HepG2 (cell line): Measurements from ENCODE around the gene PPAN. TPM values are rescaled to one million over a fixed set of nuclear protein-coding genes. Genes with fewer than 3 reads are reported as not detected.

ENCODE experiments used
- BCL6 ChIP-seq: IDR thresholded peaks from 2 replicates; pipeline ENCODE4 v1.6.1; 2016; ENCODE audit warnings: missing genetic modification reagents, missing compliant biosample characterization
- CEBPB ChIP-seq: IDR thresholded peaks from 2 replicates; pipeline ENCODE4 v1.6.1; 2011; ENCODE audit warnings: low read depth, low read length, improper control_type of control experiment, borderline replicate concordance
- KAT2B ChIP-seq: fragments of 150-350 bp; IDR thresholded peaks from 2 replicates; pipeline ENCODE4 v1.6.1; 2014; ENCODE audit warnings: low read depth, low read length, borderline replicate concordance
- KDM5A ChIP-seq: fragments of 200-600 bp; sonication (generic); IDR thresholded peaks from 2 replicates; pipeline ENCODE4 v1.7.0; 2018; ENCODE audit warnings: antibody characterized with exemption, mild to moderate bottlenecking, low read length, borderline replicate concordance
- KLF13 ChIP-seq: sonication (generic); formaldehyde crosslinking; IDR thresholded peaks from 2 replicates; pipeline ENCODE4 v1.4.0; 2020; ENCODE audit warnings: mild to moderate bottlenecking, missing genetic modification reagents
- MAFK ChIP-seq, 2 experiments: IDR thresholded peaks in 1 of 2; conservative IDR thresholded peaks in 1 of 2; 2 replicates each; pipeline ENCODE4 v1.6.1; 2011; ENCODE audit warnings: improper control_type of control experiment in 2 of 2, low read length in 2 of 2
- MED1 ChIP-seq: sonication (generic); formaldehyde crosslinking; IDR thresholded peaks from 2 replicates; pipeline ENCODE4 v1.4.0; 2020; ENCODE audit warnings: missing genetic modification reagents
- PITX1 ChIP-seq: sonication (generic); formaldehyde crosslinking; IDR thresholded peaks from 2 replicates; pipeline ENCODE4 v1.5.1; 2020; ENCODE audit warnings: mild to moderate bottlenecking, missing genetic modification reagents
- SP1 ChIP-seq, 2 experiments: fragments of 450-650 bp in 1 of 2; sonication (generic) in 1 of 2; formaldehyde crosslinking in 1 of 2; IDR thresholded peaks; 2 replicates each; pipeline versions ENCODE4 v1.4.0 to v1.6.1; 2016 to 2020; ENCODE audit warnings: missing genetic modification reagents in 1 of 2
- YEATS2 ChIP-seq: sonication (generic); formaldehyde crosslinking; IDR thresholded peaks from 2 replicates; pipeline ENCODE4 v1.4.0; 2020; ENCODE audit warnings: missing genetic modification reagents, borderline replicate concordance
- ZNF564 ChIP-seq: sonication (generic); formaldehyde crosslinking; IDR thresholded peaks from 2 replicates; pipeline ENCODE4 v1.8.1; 2023; ENCODE audit warnings: mild to moderate bottlenecking, missing genetic modification reagents
- ZNF670 ChIP-seq: sonication (generic); formaldehyde crosslinking; IDR thresholded peaks from 2 replicates; pipeline ENCODE4 v1.8.0; 2022; ENCODE audit warnings: mild to moderate bottlenecking, missing genetic modification reagents, borderline replicate concordance
- ZSCAN22 ChIP-seq: sonication (generic); formaldehyde crosslinking; IDR thresholded peaks from 2 replicates; pipeline ENCODE4 v1.4.0; 2020; ENCODE audit warnings: mild to moderate bottlenecking, missing genetic modification reagents
- polyA plus RNA-seq, 8 experiments: library from polyadenylated mRNA; depleted of rRNA in 3 of 8; stranded (reverse) in 7 of 8; unstranded in 1 of 8; fragments of >200 nt; fragmentation: Illumina TruSeq in 4 of 8; extraction: Trizol in 4 of 8; gene quantifications; 2 replicates each; pipeline versions ENCODE4 v1.2.1 to v1.2.3, GENCODE V29; 2011 to 2016; ENCODE audit warnings: low read depth in 4 of 8, missing spikeins in 1 of 8, mixed read lengths in 1 of 8; ENCODE audit not compliant: insufficient read depth in 1 of 8
- total RNA-seq, 5 experiments: library from RNA; depleted of rRNA; stranded (reverse); fragments of >200 nt; fragmentation: Illumina TruSeq; extraction: Trizol; gene quantifications; 2 replicates each; pipeline ENCODE4 v1.2.3, GENCODE V29; 2016; ENCODE audit warnings: low read depth in 1 of 5
- TF ChIP-seq, protein P1 (sequence below): sonication (generic); formaldehyde crosslinking; IDR thresholded peaks from 2 replicates; pipeline ENCODE4 v1.4.0; 2020; ENCODE audit warnings: mild to moderate bottlenecking, missing genetic modification reagents, borderline replicate concordance
- TF ChIP-seq, protein P2 (sequence below): sonication (generic); formaldehyde crosslinking; IDR thresholded peaks from 2 replicates; pipeline ENCODE4 v1.8.1; 2023; ENCODE audit warnings: mild to moderate bottlenecking, inconsistent platforms, moderate library complexity, missing genetic modification reagents, borderline replicate concordance
- TF ChIP-seq, protein P3 (sequence below), 2 experiments: sonication (generic) in 1 of 2; formaldehyde crosslinking in 1 of 2; IDR thresholded peaks; 2 replicates each; pipeline versions ENCODE4 v1.4.0 to v1.6.1; 2016 to 2020; ENCODE audit warnings: borderline replicate concordance in 1 of 2, low read depth in 1 of 2, mild to moderate bottlenecking in 1 of 2, missing genetic modification reagents in 1 of 2
- TF ChIP-seq, protein P4 (sequence below): sonication (generic); formaldehyde crosslinking; IDR thresholded peaks from 2 replicates; pipeline ENCODE4 v1.8.0; 2022; ENCODE audit warnings: mild to moderate bottlenecking, missing genetic modification reagents, borderline replicate concordance

PPAN gene
- total and polyA plus RNA-seq, 2 of the 13 experiments (the other 11 are each of a cell fraction or from before 2014, with no cell fraction given): 36.2 to 41.9 TPM

DNA sequence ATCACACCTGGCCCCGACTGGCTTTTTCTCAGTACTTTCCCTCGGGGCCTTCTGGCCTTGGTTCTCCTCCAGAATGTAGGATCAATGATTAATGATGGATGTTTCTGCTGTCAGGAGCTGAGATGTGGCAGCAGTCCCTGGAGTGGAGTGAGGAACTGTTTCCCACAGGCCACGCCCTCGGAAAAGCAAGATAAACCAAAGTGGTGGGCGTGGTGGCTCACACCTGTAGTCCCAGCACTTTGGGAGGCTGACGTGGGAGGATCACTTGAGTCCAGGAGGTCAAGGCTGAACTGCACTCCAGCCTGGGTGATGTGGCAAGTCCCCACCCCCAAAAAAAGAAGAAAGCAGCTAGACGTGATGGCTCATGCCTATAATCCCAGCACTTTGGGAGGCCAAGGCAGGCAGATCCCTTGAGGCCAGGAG is 27.1 kb upstream of the PPAN start (continued):
- TF ChIP-seq, protein P1, sequence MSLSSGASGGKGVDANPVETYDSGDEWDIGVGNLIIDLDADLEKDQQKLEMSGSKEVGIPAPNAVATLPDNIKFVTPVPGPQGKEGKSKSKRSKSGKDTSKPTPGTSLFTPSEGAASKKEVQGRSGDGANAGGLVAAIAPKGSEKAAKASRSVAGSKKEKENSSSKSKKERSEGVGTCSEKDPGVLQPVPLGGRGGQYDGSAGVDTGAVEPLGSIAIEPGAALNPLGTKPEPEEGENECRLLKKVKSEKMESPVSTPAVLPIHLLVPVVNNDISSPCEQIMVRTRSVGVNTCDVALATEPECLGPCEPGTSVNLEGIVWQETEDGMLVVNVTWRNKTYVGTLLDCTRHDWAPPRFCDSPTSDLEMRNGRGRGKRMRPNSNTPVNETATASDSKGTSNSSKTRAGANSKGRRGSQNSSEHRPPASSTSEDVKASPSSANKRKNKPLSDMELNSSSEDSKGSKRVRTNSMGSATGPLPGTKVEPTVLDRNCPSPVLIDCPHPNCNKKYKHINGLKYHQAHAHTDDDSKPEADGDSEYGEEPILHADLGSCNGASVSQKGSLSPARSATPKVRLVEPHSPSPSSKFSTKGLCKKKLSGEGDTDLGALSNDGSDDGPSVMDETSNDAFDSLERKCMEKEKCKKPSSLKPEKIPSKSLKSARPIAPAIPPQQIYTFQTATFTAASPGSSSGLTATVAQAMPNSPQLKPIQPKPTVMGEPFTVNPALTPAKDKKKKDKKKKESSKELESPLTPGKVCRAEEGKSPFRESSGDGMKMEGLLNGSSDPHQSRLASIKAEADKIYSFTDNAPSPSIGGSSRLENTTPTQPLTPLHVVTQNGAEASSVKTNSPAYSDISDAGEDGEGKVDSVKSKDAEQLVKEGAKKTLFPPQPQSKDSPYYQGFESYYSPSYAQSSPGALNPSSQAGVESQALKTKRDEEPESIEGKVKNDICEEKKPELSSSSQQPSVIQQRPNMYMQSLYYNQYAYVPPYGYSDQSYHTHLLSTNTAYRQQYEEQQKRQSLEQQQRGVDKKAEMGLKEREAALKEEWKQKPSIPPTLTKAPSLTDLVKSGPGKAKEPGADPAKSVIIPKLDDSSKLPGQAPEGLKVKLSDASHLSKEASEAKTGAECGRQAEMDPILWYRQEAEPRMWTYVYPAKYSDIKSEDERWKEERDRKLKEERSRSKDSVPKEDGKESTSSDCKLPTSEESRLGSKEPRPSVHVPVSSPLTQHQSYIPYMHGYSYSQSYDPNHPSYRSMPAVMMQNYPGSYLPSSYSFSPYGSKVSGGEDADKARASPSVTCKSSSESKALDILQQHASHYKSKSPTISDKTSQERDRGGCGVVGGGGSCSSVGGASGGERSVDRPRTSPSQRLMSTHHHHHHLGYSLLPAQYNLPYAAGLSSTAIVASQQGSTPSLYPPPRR: no peak
- TF ChIP-seq KDM5A: no peak
- TF ChIP-seq, protein P2, sequence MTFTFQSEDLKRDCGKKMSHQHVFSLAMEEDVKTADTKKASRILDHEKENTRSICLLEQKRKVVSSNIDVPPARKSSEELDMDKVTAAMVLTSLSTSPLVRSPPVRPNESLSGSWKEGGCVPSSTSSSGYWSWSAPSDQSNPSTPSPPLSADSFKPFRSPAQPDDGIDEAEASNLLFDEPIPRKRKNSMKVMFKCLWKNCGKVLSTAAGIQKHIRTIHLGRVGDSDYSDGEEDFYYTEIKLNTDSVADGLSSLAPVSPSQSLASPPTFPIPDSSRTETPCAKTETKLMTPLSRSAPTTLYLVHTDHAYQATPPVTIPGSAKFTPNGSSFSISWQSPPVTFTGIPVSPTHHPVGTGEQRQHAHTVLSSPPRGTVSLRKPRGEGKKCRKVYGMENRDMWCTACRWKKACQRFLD: no peak
- TF ChIP-seq MED1 (CRISPR knock-in tag): peak; percentile 54
- TF ChIP-seq KAT2B: no peak
- TF ChIP-seq SP1 (IDR thresholded peaks at IDR 0.05): no peak
- peak; percentile 40; the same call in 1 of the 2 replicates for TF ChIP-seq SP1 (CRISPR knock-in tag; IDR thresholded peaks at IDR 0.05)
- TF ChIP-seq ZSCAN22 (CRISPR knock-in tag): no peak
- TF ChIP-seq KLF13: no peak
- peak; percentile 42; the same call in 1 of the 2 replicates for TF ChIP-seq BCL6
- peak; percentile 56; the same call in 1 of the 2 replicates for TF ChIP-seq PITX1 (CRISPR knock-in tag)
- no peak for TF ChIP-seq MAFK (conservative IDR thresholded peaks at IDR 0.05 in 1 of 2, IDR thresholded peaks at IDR 0.05 in 1 of 2; ENCODE audit: low read length in 2 of 2)
- TF ChIP-seq, protein P3, sequence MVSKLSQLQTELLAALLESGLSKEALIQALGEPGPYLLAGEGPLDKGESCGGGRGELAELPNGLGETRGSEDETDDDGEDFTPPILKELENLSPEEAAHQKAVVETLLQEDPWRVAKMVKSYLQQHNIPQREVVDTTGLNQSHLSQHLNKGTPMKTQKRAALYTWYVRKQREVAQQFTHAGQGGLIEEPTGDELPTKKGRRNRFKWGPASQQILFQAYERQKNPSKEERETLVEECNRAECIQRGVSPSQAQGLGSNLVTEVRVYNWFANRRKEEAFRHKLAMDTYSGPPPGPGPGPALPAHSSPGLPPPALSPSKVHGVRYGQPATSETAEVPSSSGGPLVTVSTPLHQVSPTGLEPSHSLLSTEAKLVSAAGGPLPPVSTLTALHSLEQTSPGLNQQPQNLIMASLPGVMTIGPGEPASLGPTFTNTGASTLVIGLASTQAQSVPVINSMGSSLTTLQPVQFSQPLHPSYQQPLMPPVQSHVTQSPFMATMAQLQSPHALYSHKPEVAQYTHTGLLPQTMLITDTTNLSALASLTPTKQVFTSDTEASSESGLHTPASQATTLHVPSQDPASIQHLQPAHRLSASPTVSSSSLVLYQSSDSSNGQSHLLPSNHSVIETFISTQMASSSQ (IDR thresholded peaks at IDR 0.05; ENCODE audit: low read depth): no peak
- TF ChIP-seq, protein P3 (CRISPR knock-in tag; IDR thresholded peaks at IDR 0.05; ENCODE audit: borderline replicate concordance): no peak
- no peak for TF ChIP-seq ZNF670
- no peak for TF ChIP-seq CEBPB
- TF ChIP-seq, protein P4, sequence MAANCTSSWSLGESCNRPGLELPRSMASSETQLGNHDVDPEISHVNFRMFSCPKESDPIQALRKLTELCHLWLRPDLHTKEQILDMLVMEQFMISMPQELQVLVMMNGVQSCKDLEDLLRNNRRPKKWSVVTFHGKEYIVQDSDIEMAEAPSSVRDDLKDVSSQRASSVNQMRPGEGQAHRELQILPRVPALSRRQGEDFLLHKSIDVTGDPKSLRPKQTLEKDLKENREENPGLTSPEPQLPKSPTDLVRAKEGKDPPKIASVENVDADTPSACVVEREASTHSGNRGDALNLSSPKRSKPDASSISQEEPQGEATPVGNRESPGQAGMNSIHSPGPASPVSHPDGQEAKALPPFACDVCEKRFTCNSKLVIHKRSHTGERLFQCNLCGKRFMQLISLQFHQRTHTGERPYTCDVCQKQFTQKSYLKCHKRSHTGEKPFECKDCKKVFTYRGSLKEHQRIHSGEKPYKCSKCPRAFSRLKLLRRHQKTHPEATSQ (CRISPR knock-in tag): no peak
- TF ChIP-seq YEATS2 (CRISPR knock-in tag): no peak
- TF ChIP-seq ZNF564 (CRISPR knock-in tag): no peak
